Activated CD8-positive, alpha-beta memory T cell treated with anti-CD3 and anti-CD28 coated beads for 1 hour (primary cell): ENCODE measurements around the gene CCDC89.
"Not testable (repeated sequence)": the region's sequence is repeated elsewhere in the genome, so short reads cannot be mapped to it uniquely, and the experiment has no call there.

ENCODE experiments used
- DNase-seq, 2 donors: peaks; one replicate each; pipeline ENCODE4 v3.0.0-alpha.2; 2020; ENCODE audit warnings: low read depth in 1 of 2; ENCODE audit errors: extremely low read depth in 1 of 2

CCDC89 gene

GRCh38 chr11:85654343-85654742, 31.7 kb downstream of the CCDC89 start:
- not testable (repeated sequence) for DNase-seq

- DNase-seq: no peak
Measured at GRCh38 chr11:85652786-85653447, 33.1 kb downstream of the CCDC89 start.

- DNase-seq: no peak
Measured at GRCh38 chr11:85651118-85651517, 34.9 kb downstream of the CCDC89 start.

GRCh38 chr11:85647604-85648299, 38.2 kb downstream of the CCDC89 start, which contains the start of gene TMEM126A:
Gene TMEM126A (plus strand): TSS chr11:85647967. CDS start chr11:85650256, 2,289 bp downstream.
- peak; percentile 56 to 86 for DNase-seq

- no peak for DNase-seq
Measured at GRCh38 chr11:85647078-85647477, 38.9 kb downstream of the CCDC89 start.

- no peak for DNase-seq
Measured at GRCh38 chr11:85643191-85643614, 42.8 kb downstream of the CCDC89 start.

- no peak for DNase-seq
Measured at GRCh38 chr11:85634747-85635146, 51.2 kb downstream of the CCDC89 start.
